Measurements from ENCODE around the gene RETREG2. TPM values are rescaled to one million over a fixed set of nuclear protein-coding genes. Genes with fewer than 3 reads are reported as not detected.

The RETREG2 gene
- total RNA-seq, 2 donors from 2014 or later, result 78.4 to 81.4 TPM

GRCh38 chr2:219174146-219174545, 3.9 kb upstream of the RETREG2 start:
- Mint-ChIP-seq H3K36me3 (ENCODE audit: low read depth) (peaks cover 7% of the 10 kb centered on the region), H3K27ac (peak overlapping the region; percentile 91), H3K27me3 (no peaks in the 10 kb centered on the region), H3K4me1 (peaks cover 36% of the 10 kb centered on the region), H3K4me3 (peak overlapping the region; percentile 73)
- DNase-seq (no peak), ATAC-seq (no peak)
- H3K9me3 ChIP-seq (ENCODE audit: control insufficient read depth, low read length, poor library complexity, severe bottlenecking), result no peaks in the 10 kb centered on the region

GRCh38 chr2:219174801-219175200, 3.3 kb upstream of the RETREG2 start:
- ATAC-seq, result no peak
- H3K27ac Mint-ChIP-seq, result peak overlapping the region; percentile 91
- H3K4me3 Mint-ChIP-seq, result peak overlapping the region; percentile 93
- no peaks in the 10 kb centered on the region for H3K27me3 Mint-ChIP-seq
- H3K4me1 Mint-ChIP-seq, result peaks cover 40% of the 10 kb centered on the region
- DNase-seq, result no peak
- no peaks in the 10 kb centered on the region for H3K9me3 ChIP-seq (ENCODE audit: control insufficient read depth, low read length, poor library complexity, severe bottlenecking)
- H3K36me3 Mint-ChIP-seq (ENCODE audit: low read depth), result peaks cover 7% of the 10 kb centered on the region

GRCh38 chr2:219175486-219175885, 2.6 kb upstream of the RETREG2 start:
- H3K36me3 Mint-ChIP-seq (ENCODE audit: low read depth), result peaks cover 7% of the 10 kb centered on the region
- peak overlapping the region; percentile 79 for H3K27ac Mint-ChIP-seq
- H3K27me3 Mint-ChIP-seq, result no peaks in the 10 kb centered on the region
- ATAC-seq (no peak), DNase-seq (no peak)
- peak overlapping the region; percentile 93 for H3K4me3 Mint-ChIP-seq
- peaks cover 40% of the 10 kb centered on the region for H3K4me1 Mint-ChIP-seq
- no peaks in the 10 kb centered on the region for H3K9me3 ChIP-seq (ENCODE audit: control insufficient read depth, low read length, poor library complexity, severe bottlenecking)

GRCh38 chr2:219175928-219176817, 1.9 kb upstream of the RETREG2 start:
- peak in 1 of 3 donors; percentile 36 for DNase-seq
- H3K27me3 Mint-ChIP-seq, result no peaks in the 10 kb centered on the region
- H3K27ac Mint-ChIP-seq, result peak overlapping the region; percentile 79
- peak overlapping the region; percentile 93 for H3K4me3 Mint-ChIP-seq
- H3K9me3 ChIP-seq (ENCODE audit: control insufficient read depth, low read length, poor library complexity, severe bottlenecking), result no peaks in the 10 kb centered on the region
- ATAC-seq, result peak; percentile 14
- H3K4me1 Mint-ChIP-seq, result peaks cover 44% of the 10 kb centered on the region
- peaks cover 7% of the 10 kb centered on the region for H3K36me3 Mint-ChIP-seq (ENCODE audit: low read depth)

DNA sequence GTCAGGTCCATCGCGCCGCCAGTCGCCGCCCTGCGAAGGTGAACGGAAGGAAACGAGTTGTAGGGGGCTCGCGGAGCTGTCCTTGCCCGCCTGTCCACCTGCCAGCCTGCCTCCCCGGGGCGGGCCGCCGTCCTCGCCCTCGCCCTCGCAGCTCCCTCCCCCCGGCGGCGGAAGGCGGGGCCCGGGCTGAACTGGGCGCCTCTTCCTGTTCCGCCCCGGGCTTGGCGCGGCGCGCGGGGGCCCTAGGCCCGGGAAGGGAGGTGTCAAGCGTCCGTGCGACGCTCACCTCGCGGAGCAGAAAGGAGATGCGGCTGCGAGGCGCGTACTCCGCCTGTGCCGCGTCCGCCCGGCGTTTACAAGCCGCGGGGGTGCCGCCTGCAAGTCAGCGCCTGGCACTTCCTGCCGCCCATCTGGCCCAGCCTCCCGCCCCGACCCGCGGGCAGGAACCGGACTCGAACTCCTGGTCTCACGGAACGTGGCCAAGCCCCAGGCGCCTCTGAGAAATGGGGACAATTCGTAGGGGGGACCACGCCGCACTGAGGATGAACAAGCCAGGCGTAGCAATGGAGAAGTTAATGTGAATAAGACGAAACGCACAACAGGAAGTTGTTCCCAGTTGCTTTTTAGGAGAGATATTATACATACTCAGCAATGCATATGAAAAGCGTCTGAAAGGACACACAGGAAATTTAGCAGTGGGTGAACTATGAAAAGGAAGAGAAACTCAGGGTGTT, 1.1 kb upstream of the RETREG2 start, which contains the start of gene CNPPD1:
Gene CNPPD1 (minus strand): TSS at position 108 of the 734 bp plus-strand sequence. CDS start 97 bp downstream, at position 11.
- H3K27ac Mint-ChIP-seq, result peak within 1 kb of the TSS; percentile 99
- peak within 1 kb of the TSS; percentile 93 for H3K4me3 Mint-ChIP-seq
- peaks cover 7% of the 10 kb centered on the region for H3K36me3 Mint-ChIP-seq (ENCODE audit: low read depth)
- peak; percentile 79 for ATAC-seq
- DNase-seq, result peak; percentile 83 to 88 (median 85)
- H3K27me3 Mint-ChIP-seq, result no peaks in the 10 kb centered on the region
- H3K9me3 ChIP-seq (ENCODE audit: control insufficient read depth, low read length, poor library complexity, severe bottlenecking), result no peaks in the 10 kb centered on the region
- peaks cover 46% of the 10 kb centered on the region for H3K4me1 Mint-ChIP-seq

DNA sequence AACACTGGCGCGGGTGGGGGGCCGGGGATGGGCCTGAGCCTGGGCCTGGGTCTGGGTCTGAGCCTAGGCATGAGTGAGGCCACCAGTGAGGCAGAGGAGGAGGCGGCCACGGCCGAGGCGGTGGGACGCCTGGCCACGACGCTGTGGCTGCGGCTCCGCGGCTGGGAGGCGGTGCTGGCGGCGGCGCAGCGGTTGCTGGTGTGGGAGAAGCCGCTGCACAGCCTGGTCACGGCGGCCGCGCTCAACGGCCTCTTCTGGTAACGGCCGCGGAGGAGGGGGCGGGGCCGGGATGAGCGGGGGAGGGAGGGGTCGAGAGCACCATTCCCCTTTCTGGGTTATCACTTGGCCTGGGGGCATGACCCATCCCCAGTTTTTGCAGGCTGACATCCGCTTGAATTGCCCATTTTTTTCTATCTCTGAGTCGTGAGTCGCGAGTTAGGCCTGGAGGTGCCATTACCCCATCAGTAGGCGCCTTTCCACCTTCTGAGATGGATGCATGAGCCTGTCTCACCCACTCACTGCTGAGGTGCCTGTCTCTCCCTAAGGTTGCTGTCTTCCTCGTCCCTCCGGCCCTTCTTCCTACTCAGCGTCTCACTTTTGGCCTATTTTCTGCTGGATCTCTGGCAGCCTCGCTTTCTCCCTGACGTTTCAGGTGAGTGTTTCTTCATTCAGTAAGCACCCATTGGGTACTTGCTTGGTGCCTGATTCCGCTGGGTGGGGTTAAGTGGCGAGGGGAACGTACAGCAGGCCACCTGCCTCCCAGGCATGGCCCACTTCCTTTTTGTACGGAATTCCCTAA, 501 bp downstream of the RETREG2 start:
- Mint-ChIP-seq H3K27ac (peak overlapping the region; percentile 99), H3K27me3 (no peaks in the 10 kb centered on the region), H3K4me1 (peaks cover 51% of the 10 kb centered on the region), H3K36me3 (ENCODE audit: low read depth) (peaks cover 7% of the 10 kb centered on the region), H3K4me3 (peak overlapping the region; percentile 94)
- DNase-seq (peak; percentile 20 to 38 (median 38)), ATAC-seq (peak; percentile 3)
- no peaks in the 10 kb centered on the region for H3K9me3 ChIP-seq (ENCODE audit: control insufficient read depth, low read length, poor library complexity, severe bottlenecking)

- peaks cover 45% of the 10 kb centered on the region for H3K4me1 Mint-ChIP-seq
- no peak for DNase-seq
- no peaks in the 10 kb centered on the region for H3K27me3 Mint-ChIP-seq
- H3K4me3 Mint-ChIP-seq, result no peak overlapping the region
- H3K27ac Mint-ChIP-seq, result peak overlapping the region; percentile 99
- H3K36me3 Mint-ChIP-seq (ENCODE audit: low read depth), result peaks cover 2% of the 10 kb centered on the region
- H3K9me3 ChIP-seq (ENCODE audit: control insufficient read depth, low read length, poor library complexity, severe bottlenecking), result no peaks in the 10 kb centered on the region
- no peak for ATAC-seq
Measured at GRCh38 chr2:219179601-219180465, 1.8 kb downstream of the RETREG2 start.

- DNase-seq, result no peak
- peak overlapping the region; percentile 41 for H3K4me3 Mint-ChIP-seq
- no peaks in the 10 kb centered on the region for H3K27me3 Mint-ChIP-seq
- ATAC-seq, result no peak
- H3K9me3 ChIP-seq (ENCODE audit: control insufficient read depth, low read length, poor library complexity, severe bottlenecking), result no peaks in the 10 kb centered on the region
- peaks cover 2% of the 10 kb centered on the region for H3K36me3 Mint-ChIP-seq (ENCODE audit: low read depth)
- H3K27ac Mint-ChIP-seq, result peak overlapping the region; percentile 76
- H3K4me1 Mint-ChIP-seq, result peaks cover 43% of the 10 kb centered on the region
Measured at GRCh38 chr2:219180961-219181360, 2.9 kb downstream of the RETREG2 start.

GRCh38 chr2:219181531-219181930, 3.5 kb downstream of the RETREG2 start:
- no peak for DNase-seq
- peaks cover 2% of the 10 kb centered on the region for H3K36me3 Mint-ChIP-seq (ENCODE audit: low read depth)
- H3K4me1 Mint-ChIP-seq, result peaks cover 41% of the 10 kb centered on the region

GRCh38 chr2:219182331-219183150, 4.5 kb downstream of the RETREG2 start:
- no peaks in the 10 kb centered on the region for H3K9me3 ChIP-seq (ENCODE audit: control insufficient read depth, low read length, poor library complexity, severe bottlenecking)
- peaks cover 2% of the 10 kb centered on the region for H3K36me3 Mint-ChIP-seq (ENCODE audit: low read depth)
- H3K27ac Mint-ChIP-seq, result peak overlapping the region; percentile 76
- H3K27me3 Mint-ChIP-seq, result no peaks in the 10 kb centered on the region
- DNase-seq (no peak), ATAC-seq (no peak)
- peak overlapping the region; percentile 39 for H3K4me3 Mint-ChIP-seq
- H3K4me1 Mint-ChIP-seq, result peaks cover 38% of the 10 kb centered on the region

More at GRCh38 chr2:219181531-219181930, 3.5 kb downstream of the RETREG2 start:
- ATAC-seq, result no peak
- Mint-ChIP-seq H3K27me3 (no peaks in the 10 kb centered on the region), H3K4me3 (no peak overlapping the region), H3K27ac (peak overlapping the region; percentile 76)
- H3K9me3 ChIP-seq (ENCODE audit: control insufficient read depth, low read length, poor library complexity, severe bottlenecking), result no peaks in the 10 kb centered on the region

DNA sequence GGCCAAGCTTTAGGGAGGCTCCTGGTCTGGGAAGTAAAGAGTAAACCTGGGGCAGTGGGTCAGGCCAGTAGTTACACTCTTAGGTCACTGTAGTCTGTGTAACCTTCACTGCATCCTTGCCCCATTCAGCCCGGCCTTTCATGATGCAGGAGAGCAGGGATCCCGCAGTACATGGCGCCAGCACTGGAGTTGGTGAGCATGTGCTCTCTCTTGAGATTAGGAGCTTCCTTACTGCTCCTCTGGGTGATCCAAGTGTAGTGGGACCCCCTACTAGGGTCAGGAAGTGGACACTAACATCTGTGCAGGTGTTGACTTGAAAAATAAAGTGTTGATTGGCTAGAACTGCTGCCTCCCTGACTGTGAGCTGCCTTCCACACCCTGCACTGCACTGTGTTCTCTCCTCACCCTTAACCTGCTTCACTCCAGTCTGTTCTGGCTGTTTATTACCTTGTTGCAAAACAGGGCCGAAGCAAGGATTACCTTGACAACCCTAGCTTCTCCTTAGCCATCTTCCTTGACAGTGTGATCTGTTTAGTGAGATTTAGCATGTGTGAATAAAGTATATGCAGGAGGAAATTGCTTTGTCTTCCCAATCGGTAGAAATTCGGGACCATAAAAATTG, 5.2 kb downstream of the RETREG2 start:
- peaks cover 36% of the 10 kb centered on the region for H3K4me1 Mint-ChIP-seq
- peaks cover 2% of the 10 kb centered on the region for H3K36me3 Mint-ChIP-seq (ENCODE audit: low read depth)
- ATAC-seq, result no peak

More for the DNA sequence above, 5.2 kb downstream of the RETREG2 start:
- Mint-ChIP-seq H3K27ac (peak overlapping the region; percentile 74), H3K27me3 (no peaks in the 10 kb centered on the region), H3K4me3 (peak overlapping the region; percentile 39)
- no peaks in the 10 kb centered on the region for H3K9me3 ChIP-seq (ENCODE audit: control insufficient read depth, low read length, poor library complexity, severe bottlenecking)
- no peak for DNase-seq
